Right lobe of liver (tissue), 4 donors: ENCODE results near the gene CPM.

Experiments used
- CTCF ChIP-seq, 4 donors: fragments of 200-600 bp in 3 of 4; fragments of 450-650 bp in 1 of 4; IDR thresholded peaks; one replicate each; pipeline versions ENCODE4 v1.5.1 to v1.8.0; 2016 to 2022; ENCODE audit warnings: antibody characterized with exemption in 4 of 4, mild to moderate bottlenecking in 2 of 4
- POLR2A ChIP-seq: fragments of 450-650 bp; IDR thresholded peaks from one replicate; pipeline ENCODE4 v1.6.1; 2017; ENCODE audit warnings: antibody characterized with exemption, mild to moderate bottlenecking
- donor health status: DM: no; HTN: no; CAD: no.
- donor health status: DM: no; HTN: no; CAD: no.
- donor health status: DM: no; HTN: yes; CAD: no.

GRCh38 chr12:68959143-68959858 is 26.3 kb upstream of the CPM start:
- no peak for TF ChIP-seq CTCF (IDR thresholded peaks at IDR 0.05)
- no peak for TF ChIP-seq POLR2A
